ENCODE data around the gene CTAGE15. TPM values are rescaled to one million over a fixed set of nuclear protein-coding genes. Genes with fewer than 3 reads are reported as not detected.
A peak's percentile ranks its signal among the peaks of the same experiment; 100 is the strongest.
"Not testable (repeated sequence)": the region's sequence is repeated elsewhere in the genome, so short reads cannot be mapped to it uniquely, and the experiment has no call there.

The CTAGE15 gene, protein sequence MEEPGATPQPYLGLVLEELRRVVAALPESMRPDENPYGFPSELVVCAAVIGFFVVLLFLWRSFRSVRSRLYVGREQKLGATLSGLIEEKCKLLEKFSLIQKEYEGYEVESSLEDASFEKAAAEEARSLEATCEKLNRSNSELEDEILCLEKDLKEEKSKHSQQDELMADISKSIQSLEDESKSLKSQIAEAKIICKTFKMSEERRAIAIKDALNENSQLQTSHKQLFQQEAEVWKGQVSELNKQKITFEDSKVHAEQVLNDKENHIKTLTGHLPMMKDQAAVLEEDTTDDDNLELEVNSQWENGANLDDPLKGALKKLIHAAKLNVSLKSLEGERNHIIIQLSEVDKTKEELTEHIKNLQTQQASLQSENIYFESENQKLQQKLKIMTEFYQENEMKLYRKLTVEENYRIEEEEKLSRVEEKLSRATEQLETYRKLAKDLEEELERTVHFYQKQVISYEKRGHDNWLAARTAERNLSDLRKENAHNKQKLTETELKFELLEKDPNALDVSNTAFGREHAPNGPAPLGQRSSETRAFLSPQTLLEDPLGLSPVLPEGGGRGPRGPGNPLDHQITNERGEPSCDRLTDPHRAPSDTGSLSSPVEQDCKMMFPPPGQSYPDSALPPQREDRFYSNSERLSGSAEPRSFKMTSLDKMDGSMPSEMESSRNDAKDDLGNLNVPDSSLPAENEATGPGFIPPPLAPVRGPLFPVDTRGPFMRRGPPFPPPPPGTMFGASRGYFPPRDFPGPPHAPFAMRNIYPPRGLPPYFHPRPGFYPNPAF
- total RNA-seq = 0.24 TPM in 1 of 2 replicates, not detected in the other
- polyA plus RNA-seq = not detected in 2 replicates

DNA sequence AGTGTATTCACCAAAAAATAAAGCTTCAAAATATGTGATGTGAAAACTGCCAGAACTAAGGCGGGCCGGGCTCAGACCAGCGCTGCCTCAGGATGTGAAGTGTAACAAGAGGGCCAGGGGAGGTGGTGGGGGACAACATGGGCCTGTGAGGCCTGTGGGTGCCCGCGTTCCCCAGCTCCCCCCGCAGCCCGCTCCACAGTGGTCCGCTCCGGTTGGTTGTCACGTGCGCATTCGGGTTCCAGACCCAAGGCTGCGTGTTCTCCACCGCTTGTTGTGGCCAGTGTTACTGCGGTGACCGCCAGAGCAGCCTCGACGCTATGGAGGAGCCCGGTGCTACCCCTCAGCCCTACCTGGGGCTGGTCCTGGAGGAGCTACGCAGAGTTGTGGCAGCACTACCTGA lies at the start of gene CTAGE15:
Gene CTAGE15, plus strand, starts transcription at position 301 of the 400 bp plus-strand sequence. Its CDS starts 17 bp downstream, at position 318.
- H3K36me3 ChIP-seq; H3K4me3 ChIP-seq; H3K27me3 ChIP-seq; DNase-seq (ENCODE audit: low read depth in 1 of 2, low spot score in 1 of 2); H3K4me1 ChIP-seq (ENCODE audit: low read depth); H3K9me3 ChIP-seq (ENCODE audit: low read depth); H3K27ac ChIP-seq: not testable (repeated sequence)

DNA sequence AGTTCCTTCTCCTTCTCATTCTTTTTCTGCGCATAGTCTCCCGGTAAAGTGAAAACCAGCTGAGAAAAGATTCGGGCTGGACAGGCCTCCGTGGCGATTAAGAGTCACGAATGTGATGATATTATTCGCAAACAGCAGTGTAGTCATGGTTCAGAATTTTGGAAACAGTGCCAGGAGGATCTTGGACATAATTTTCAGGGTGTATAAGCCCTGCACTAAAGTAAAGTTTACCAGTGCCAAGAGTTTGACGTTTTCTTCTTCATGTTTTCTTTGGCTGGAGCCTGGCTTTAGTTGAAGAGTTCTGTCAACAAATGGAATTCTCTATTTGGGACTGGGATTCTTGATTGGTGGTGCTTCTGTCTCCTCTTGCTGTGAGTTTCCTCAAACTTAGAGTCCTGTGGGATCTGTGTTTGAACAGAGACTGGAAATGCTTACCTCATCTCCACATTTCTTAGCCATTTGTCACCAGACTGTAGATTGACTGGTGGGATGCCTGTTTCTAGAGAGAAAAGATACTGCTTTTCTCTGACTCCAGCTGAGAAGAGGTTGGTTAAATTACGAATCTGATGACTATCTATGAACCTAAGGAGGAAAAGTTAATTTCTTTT lies 49.2 kb upstream of the CTAGE15 start:
- H3K36me3 ChIP-seq; H3K4me3 ChIP-seq; H3K9me3 ChIP-seq (ENCODE audit: low read depth); H3K27me3 ChIP-seq; H3K27ac ChIP-seq; DNase-seq (ENCODE audit: low read depth in 1 of 2, low spot score in 1 of 2); H3K4me1 ChIP-seq (ENCODE audit: low read depth): not testable (repeated sequence)

DNA sequence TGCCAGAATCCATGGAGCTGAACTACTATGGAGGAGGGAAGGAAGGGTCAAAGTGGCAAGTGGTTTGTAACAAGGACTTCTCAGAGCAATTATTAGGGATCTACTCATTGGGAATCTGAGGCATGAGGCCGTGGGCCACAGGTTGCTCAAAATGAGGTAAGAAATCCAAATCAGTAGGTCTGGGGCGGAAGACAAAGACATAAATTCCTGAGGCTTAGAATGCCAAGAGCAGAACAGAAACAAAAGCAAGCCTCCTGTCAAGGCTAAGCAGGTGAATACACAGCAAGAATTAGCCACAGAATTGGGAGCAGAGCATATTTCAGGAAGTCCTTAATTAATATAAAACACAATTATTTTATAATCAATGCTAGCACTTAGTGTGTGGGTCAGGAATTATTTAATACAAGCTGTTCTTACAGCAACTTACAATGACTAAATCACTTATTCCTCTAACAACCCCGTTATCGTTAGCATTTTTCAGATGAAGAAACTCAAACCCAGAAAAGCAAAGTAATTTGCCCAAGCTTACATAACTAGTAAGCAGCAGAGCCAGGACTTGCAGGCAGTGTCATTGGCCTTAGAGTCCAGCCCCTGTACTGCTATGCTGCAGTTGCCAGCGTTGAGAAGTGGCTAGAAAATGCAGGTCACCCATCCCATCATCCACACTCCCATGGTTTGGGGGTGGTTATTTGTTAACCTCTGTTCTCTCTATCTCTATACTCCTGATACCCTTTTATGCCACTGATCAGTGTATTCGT lies 40.3 kb upstream of the CTAGE15 start:
- H3K27ac ChIP-seq; H3K9me3 ChIP-seq (ENCODE audit: low read depth); H3K27me3 ChIP-seq; H3K36me3 ChIP-seq; H3K4me1 ChIP-seq (ENCODE audit: low read depth); DNase-seq (ENCODE audit: low read depth in 1 of 2, low spot score in 1 of 2); H3K4me3 ChIP-seq: not testable (repeated sequence)

DNA sequence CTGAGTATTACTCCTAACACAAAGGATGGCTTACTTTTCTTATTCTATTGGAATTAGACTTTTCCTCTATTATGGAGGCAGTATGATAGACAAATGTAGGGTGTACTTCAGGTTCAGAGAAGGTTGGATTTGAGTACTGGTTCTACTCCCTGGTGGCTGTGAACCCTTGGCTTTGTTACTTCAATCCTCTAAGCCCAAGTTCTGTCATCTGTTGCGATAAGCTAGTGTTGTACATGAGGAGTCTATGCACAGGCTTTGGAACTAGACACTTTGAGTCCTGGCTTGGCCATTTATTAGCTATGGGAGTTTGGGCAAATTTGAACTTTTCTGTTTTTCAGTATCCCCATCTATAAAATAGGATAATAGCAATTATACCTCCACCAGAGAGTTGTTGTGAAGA lies 39.7 kb upstream of the CTAGE15 start:
- DNase-seq (ENCODE audit: low read depth in 1 of 2, low spot score in 1 of 2); H3K4me3 ChIP-seq; H3K27me3 ChIP-seq; H3K36me3 ChIP-seq; H3K27ac ChIP-seq; H3K9me3 ChIP-seq (ENCODE audit: low read depth); H3K4me1 ChIP-seq (ENCODE audit: low read depth): not testable (repeated sequence)

DNA sequence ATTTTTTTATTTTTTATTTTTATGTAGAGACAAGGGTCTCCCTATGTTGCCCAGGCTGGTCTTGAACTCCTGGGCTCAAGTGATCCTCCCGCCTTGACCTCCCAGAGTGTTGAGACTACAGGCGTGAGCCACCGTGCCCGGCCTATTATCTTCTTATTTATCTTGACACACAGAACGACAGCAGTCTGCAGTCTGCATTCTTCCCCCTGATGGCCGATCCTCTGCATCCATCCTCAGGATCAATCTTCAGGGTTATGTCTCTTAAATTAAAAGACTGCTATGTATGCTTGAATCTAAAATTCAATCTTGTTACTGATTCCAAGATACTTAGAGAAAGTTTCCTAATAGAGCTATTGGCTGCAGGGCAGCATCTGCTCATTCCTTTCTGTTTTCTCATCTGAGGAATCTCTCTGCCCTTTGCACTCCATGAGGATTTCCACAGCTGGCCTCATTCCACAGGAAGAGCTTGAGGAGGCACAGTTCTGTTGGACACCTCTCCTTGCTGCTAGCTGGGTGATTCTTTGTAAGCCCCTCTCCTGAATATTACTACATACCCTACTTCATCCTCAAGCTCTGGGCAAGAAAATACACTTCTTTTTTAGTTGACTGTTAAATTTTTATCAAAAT lies 38.3 kb upstream of the CTAGE15 start:
- not testable (repeated sequence) for H3K4me1 ChIP-seq (ENCODE audit: low read depth); H3K4me3 ChIP-seq; H3K27me3 ChIP-seq

DNA sequence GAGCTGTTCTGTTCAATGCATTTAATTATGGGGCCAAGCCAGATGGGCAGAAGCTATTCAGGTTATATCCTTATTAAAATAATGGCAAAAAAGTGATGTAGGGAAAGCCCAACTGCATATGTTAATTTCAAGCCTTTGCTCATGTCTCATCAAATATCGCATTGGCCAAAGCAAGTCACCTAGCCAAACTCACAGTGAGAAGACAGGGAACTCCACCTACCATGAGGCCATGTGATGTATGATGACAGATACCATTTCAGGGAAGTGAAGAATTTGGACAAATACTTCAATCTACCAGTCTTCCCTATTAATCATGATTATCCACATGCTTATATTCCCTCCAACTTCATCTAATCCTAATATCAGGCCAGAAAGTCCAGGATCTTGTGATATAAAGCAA lies 35.2 kb upstream of the CTAGE15 start:
- H3K36me3 ChIP-seq, H3K27me3 ChIP-seq, H3K4me3 ChIP-seq: not testable (repeated sequence)

More for the DNA sequence above, 38.3 kb upstream of the CTAGE15 start:
- not testable (repeated sequence) for DNase-seq (ENCODE audit: low read depth in 1 of 2, low spot score in 1 of 2); H3K9me3 ChIP-seq (ENCODE audit: low read depth); H3K27ac ChIP-seq; H3K36me3 ChIP-seq

DNA sequence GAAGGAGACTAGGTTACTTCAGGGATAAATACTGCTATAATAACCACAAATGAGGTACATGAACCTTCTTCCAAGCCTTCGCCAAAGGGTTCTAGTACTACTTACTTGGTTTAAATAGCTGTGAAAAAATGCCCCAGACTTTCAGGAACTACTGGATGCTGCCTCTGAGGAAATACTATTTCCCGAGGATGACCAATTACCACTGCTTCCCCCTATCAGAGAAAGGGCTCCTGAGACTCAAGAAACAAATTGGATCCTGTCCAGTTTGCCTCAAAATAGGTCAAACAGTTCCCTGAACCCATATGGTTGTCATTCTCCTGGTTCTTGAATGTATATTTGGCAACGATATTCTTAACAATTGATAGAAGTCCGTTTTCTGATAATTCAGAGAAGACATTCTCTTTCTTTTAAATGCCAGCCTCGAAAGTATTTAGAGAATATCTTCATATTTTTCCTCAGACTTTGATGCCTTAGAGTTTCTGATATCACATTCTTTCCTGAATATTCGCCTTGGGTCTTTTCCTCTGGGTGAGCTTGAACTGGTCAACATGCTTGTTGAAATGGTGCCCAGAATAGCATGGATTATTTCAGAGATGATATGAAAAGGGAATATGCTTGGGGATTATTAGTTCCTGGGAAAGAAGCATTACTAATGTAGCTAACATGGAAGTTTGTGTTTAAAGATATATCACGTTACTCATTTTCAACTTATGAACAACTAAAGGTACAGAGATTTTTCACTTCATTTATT lies 28.1 kb upstream of the CTAGE15 start:
- H3K9me3 ChIP-seq (ENCODE audit: low read depth); H3K36me3 ChIP-seq; H3K4me1 ChIP-seq (ENCODE audit: low read depth); H3K27me3 ChIP-seq; H3K27ac ChIP-seq; DNase-seq (ENCODE audit: low read depth in 1 of 2, low spot score in 1 of 2); H3K4me3 ChIP-seq: not testable (repeated sequence)

More for the DNA sequence above, 35.2 kb upstream of the CTAGE15 start:
- not testable (repeated sequence) for DNase-seq (ENCODE audit: low read depth in 1 of 2, low spot score in 1 of 2); H3K9me3 ChIP-seq (ENCODE audit: low read depth); H3K4me1 ChIP-seq (ENCODE audit: low read depth); H3K27ac ChIP-seq

DNA sequence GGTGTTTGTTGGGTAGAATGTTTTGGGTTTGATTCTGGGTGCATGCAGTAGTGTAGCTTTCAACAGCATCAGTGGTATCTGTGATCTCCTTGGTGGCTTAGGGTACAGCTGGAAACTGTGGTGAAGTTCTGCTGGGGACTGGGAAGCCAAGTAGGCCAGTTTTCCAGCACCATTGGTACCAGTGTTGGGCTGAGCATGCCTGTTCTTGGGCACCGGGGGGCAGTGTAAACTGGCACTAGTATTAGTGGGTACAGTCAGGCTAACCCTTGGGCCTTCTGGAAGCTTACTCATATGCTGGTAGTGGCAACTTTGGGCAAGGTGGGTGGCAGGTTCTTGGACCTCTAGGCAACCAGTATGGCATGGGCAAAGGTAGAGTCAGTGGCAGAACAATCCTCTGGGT lies 15.6 kb upstream of the CTAGE15 start:
- H3K4me1 ChIP-seq (ENCODE audit: low read depth) = not testable (repeated sequence)

DNA sequence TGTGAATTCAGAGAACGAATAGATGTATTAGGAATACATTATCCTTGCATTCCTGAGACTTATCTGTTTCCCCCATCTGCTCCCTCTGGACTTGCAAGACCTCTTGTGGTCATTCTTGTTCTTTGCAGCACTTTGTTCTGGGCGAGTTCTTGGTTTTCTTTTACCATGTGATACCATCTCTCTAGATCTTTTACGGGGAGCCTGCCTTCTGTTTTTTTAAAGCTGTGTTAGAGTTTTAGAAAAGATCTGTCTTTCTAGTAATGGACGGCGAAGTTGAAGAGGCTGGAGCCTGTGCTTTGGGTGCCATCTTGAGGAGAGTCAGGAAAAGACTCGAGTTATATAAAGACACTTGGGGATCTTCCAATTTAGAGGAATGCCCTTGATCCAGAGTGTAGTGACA lies 8.3 kb upstream of the CTAGE15 start:
- not testable (repeated sequence) for DNase-seq (ENCODE audit: low read depth in 1 of 2, low spot score in 1 of 2); H3K27me3 ChIP-seq; H3K4me1 ChIP-seq (ENCODE audit: low read depth); H3K9me3 ChIP-seq (ENCODE audit: low read depth); H3K27ac ChIP-seq; H3K36me3 ChIP-seq; H3K4me3 ChIP-seq
- TF ChIP-seq, protein P1, sequence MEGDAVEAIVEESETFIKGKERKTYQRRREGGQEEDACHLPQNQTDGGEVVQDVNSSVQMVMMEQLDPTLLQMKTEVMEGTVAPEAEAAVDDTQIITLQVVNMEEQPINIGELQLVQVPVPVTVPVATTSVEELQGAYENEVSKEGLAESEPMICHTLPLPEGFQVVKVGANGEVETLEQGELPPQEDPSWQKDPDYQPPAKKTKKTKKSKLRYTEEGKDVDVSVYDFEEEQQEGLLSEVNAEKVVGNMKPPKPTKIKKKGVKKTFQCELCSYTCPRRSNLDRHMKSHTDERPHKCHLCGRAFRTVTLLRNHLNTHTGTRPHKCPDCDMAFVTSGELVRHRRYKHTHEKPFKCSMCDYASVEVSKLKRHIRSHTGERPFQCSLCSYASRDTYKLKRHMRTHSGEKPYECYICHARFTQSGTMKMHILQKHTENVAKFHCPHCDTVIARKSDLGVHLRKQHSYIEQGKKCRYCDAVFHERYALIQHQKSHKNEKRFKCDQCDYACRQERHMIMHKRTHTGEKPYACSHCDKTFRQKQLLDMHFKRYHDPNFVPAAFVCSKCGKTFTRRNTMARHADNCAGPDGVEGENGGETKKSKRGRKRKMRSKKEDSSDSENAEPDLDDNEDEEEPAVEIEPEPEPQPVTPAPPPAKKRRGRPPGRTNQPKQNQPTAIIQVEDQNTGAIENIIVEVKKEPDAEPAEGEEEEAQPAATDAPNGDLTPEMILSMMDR (IDR thresholded peaks at IDR 0.05; ENCODE audit: low read depth, low read length) = peak; percentile 5

More for the DNA sequence above, 15.6 kb upstream of the CTAGE15 start:
- not testable (repeated sequence) for H3K27ac ChIP-seq; H3K4me3 ChIP-seq; H3K27me3 ChIP-seq; H3K9me3 ChIP-seq (ENCODE audit: low read depth); H3K36me3 ChIP-seq; DNase-seq (ENCODE audit: low read depth in 1 of 2, low spot score in 1 of 2)

DNA sequence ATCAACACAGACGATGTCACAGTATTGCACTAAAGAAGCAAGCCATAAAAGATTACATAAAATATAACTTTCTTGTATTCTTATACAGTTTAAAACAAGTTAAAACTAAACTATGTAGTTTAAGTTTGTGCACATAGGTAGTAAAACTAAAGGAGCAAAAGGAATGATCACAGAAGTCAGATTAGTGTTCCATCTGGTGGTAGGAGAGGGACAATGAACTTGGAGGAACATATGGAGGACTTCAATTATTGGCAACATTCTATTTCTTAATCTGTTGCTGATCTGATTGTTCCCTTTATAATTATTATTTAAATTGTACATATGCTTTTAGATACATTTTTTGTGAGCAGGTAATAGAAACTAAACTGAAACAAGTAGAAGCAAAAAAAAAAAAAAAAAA lies 5.6 kb upstream of the CTAGE15 start:
- H3K27me3 ChIP-seq; DNase-seq (ENCODE audit: low read depth in 1 of 2, low spot score in 1 of 2); H3K36me3 ChIP-seq: not testable (repeated sequence)

DNA sequence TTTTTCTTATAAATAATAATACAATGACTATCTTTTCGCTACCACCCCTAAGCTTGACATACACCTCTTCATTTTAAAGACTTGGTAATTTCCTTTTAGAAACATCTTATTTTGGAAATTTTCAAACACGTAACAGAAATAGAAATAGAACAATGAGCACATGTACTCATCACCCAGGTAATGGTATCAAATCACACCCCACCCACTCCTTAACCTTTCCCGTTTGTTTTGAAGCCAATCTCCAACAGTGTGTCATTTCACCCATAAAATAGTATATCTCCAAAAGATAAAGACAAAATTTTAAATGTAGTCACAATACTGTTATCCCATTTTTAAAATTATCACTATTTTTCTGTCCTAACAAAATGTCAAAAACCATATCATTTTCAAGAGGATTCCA lies 16.6 kb downstream of the CTAGE15 start:
- not testable (repeated sequence) for H3K27me3 ChIP-seq; H3K4me1 ChIP-seq (ENCODE audit: low read depth); H3K36me3 ChIP-seq; H3K9me3 ChIP-seq (ENCODE audit: low read depth); H3K4me3 ChIP-seq; H3K27ac ChIP-seq; DNase-seq (ENCODE audit: low read depth in 1 of 2, low spot score in 1 of 2)

More for the DNA sequence above, 5.6 kb upstream of the CTAGE15 start:
- not testable (repeated sequence) for H3K9me3 ChIP-seq (ENCODE audit: low read depth); H3K27ac ChIP-seq; H3K4me1 ChIP-seq (ENCODE audit: low read depth); H3K4me3 ChIP-seq

All from cardiac muscle cell (in vitro differentiated cells and primary cell).